Forelimb muscle (tissue), 1 donor: ENCODE measurements around the gene NPIPB8. TPM values are rescaled to one million over a fixed set of nuclear protein-coding genes. Genes with fewer than 3 reads are reported as not detected.
"Not testable (repeated sequence)": the region's sequence is repeated elsewhere in the genome, so short reads cannot be mapped to it uniquely, and the experiment has no call there.

Experiments
- DNase-seq: peaks from one replicate; pipeline ENCODE4 v3.0.0-alpha.2; 2013; ENCODE audit warnings: low read depth
- polyA plus RNA-seq: library from polyadenylated mRNA; unstranded; fragments of 120-200 nt; gene quantifications from one replicate; pipeline ENCODE4 v1.2.1, GENCODE V29; 2013; ENCODE audit not compliant: insufficient read length

Gene NPIPB8
- polyA plus RNA-seq, 1 donor, result not detected

DNA sequence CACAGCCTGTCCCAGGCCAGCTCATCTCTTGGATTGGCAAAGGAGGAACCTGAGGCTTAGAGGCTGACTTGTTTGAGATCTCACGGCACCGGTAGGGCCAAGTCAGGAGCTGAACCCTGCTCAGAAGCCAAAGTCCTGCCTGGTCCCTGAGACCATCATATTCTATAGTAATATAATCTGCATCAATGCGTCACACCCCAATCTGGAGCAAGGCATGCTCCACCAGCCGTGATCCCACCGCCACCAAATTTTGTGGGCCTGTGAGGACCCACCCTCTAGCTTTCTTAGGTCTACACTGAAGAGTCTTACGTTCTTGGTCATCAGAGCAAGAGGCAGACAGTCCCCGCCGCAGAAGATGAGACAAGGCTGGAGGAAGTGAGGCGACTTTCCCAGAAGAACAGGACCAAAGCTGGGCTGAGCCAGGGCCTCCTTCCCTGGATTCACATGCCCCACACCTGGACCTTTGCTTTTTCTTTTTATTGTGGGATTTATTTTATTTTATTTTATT, 30.7 kb upstream of the NPIPB8 start:
- no peak for DNase-seq

DNA sequence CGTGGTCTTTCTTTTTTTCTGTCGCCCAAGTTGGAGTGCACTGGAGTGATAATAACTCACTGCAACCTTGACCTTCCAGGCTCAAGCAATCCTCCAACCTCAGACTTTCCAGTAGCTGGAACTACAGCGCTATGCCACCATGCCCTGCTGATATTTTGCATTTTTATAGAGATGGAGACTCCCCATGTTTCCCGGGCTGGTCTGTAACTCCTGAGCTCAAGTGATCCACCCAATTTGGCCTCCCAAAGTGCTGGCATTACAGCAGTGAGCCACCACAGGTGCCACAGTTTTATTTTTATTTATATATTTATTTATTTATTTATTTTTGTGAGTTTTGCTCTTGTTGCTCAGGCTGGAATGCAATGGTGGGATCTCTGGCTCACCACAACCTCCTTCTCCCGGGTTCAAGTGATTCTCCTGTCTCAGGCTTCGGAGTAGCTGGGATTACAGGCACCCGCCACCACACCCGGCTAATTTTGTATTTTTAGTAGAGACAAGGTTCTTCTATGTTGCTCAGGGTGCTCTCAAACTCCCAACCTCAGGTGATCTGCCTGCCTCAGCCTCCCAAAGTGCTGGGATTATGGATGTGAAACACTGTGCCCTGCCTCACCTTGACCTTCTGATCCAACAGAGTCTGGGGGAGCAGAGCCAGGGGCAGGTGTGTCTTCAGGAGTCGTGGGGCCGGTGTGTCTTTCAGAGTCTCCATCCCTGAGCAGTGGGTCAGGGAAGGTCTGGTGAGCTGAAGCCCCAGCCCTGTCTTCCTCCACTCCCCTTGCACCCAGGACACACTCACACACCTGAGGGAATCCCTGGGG, 30.0 kb upstream of the NPIPB8 start:
- DNase-seq, result not testable (repeated sequence)

GRCh38 chr16:28608496-28608808, 29.4 kb upstream of the NPIPB8 start:
- not testable (repeated sequence) for DNase-seq

- DNase-seq, result not testable (repeated sequence)
Observed at GRCh38 chr16:28608867-28609596, 28.8 kb upstream of the NPIPB8 start.

- DNase-seq, result no peak
Observed at GRCh38 chr16:28609631-28610594, 28.0 kb upstream of the NPIPB8 start, which contains the start of gene SULT1A1. Gene SULT1A1 (minus strand): TSS chr16:28610044. CDS start chr16:28608855, 1,189 bp downstream.

DNA sequence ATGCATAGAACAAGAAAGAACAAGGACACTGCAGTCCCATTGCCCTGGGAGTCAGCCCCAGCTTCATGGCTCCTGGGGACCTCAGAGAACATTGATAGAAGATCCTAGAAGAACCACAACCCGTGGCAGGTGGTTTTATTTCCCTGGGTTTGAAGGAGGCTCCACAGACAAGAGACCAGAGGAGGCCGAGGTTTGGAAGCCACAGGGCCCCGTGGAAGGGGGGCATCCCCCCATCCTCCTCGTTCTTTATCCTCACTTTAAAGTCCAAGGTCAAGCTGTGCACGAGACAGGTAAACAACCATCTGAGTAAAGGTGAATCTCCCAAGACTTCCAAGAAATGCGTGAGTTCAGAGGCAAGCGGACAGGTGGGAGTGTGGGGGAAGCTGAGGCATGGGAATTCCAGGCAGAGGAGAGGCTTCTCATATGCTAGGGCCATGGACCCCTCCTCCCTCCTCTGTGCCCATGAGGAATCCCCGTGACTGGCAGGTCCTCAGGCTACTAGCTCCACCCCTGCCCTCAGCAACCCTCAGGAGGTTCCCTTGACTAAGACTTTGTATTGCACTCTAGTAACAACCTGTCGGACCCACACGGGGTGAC, 27.2 kb upstream of the NPIPB8 start:
- DNase-seq, result no peak

DNA sequence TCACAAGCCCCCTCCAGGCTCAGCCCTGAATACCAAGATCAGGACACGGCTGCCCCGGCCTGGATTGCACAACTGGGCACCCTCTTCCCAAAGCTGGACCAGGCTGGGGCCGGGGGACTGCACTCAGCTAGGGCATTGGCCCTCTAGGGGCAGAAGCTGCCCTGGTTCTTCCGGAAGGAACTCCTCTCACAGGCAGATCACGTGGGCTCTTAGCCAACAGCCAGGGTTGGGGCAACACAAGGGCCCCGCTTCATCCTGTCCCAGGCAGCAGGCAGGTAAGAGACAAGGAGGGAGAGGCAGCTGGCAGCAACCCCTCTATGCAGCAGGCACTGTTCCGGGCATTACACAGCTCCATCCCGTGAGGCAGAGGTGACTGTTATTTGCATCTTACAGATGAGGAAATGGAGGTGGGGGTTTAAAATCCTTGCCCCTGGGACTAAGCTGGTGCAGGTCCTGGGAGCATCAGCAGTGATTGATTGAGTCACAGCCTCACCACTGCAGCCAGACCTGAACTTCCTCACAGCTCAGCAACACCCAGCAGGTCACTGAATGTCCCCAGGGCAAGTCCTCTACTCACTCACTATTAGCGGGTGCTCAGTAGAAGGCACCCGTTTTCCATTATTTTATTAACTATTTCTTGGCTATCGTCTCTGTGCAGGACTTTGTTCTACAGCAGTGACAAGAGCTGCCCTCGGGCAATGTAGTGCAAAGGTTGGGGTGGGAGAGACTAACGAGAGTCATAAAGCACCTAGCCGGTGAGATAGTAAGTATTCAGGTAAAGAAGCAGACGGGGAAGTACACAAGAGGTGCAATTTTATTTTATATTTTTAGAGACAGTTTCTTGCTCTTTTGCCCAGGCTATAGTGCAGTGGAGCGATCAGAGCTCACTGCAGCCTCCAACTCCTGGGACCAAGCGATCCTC, 25.2 kb upstream of the NPIPB8 start:
- DNase-seq, result not testable (repeated sequence)

DNA sequence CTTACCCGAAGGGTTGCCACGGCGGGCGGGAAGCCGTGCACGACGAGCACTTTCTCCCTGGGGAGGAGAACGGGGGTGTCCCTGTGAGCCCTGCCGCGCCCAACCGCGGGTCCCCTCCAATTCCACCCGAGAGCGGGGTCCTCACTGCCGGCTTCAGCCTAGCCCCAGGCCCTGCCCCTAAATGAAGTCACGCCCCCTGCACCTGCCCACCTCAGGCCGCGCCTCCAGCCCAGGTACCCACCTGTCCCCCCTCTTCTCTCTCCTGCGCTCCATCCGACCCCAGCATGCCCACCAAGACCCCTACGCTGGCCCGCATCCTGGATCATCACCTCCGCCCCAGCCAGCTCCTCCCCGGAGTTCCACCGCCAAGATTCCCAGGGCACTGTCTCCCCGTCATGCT, 24.0 kb upstream of the NPIPB8 start:
- not testable (repeated sequence) for DNase-seq

DNA sequence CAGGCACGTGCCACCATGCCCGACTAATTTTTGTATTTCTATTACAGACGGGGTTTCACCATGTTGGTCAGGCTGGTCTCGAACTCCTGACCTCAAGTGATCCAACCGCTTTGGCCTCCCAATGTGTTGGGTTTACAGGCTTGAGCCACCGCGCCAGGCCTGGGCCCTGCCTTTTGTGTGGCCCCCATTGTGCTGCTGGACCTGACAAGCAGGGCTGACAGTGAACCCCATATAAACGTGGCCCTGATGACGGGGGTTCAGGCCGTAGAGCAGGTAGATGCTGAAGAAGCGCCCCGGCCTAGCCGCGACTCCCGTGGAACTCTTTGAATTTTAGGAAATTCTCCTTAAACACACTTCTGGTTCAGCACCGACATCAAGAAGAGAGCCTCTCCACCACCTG, 23.3 kb upstream of the NPIPB8 start:
- DNase-seq, result not testable (repeated sequence)

DNA sequence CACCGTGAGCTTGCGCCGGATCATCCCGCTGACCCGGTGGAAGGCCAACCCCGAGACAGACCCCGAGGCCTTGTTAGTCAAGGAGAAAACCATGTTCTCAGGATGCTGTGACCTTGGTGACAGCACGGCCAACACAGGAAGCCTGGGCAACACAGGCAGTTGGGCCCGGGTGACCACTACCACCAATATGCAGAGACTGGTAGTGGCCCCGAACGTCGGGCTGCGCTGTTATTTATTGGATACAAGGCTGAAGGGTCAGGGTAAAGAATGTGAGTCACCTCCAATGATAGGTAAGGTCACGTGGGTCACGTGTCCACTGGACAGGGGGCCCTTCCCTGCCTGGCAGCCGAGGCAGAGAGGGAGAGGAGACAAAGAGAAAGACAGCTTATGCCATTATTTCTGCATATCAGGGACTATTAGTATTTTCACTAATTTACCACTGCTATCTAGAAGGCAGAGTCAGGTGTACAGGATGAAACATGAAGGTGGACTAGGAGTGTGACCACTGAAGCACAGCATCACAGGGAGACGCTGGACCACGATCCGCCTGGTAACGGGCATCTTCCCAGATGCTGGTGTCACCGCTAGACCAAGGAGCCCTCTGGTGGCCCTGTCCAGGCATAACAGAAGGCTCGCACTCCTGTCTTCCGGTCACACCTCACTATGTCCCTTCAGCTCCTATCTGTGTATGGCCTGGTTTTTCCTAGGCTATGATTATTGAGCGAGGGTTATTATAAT, 22.2 kb upstream of the NPIPB8 start:
- not testable (repeated sequence) for DNase-seq

DNA sequence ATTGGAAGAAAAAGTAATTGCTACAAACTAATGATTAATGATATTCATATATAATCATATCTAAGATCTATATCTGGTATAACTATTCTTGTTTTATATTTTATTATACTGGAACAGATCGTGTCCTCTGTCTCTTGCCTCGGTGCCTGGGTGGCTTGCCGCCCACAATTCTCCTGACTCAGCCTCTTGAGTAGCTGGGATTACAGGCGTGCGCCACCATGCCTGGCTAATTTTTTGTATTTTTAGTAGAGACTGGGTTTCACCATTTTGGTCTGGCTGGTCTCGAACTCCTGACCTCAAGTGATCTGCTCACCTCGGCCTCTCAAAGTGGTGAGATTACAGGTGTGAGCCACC, 21.7 kb upstream of the NPIPB8 start:
- not testable (repeated sequence) for DNase-seq

DNA sequence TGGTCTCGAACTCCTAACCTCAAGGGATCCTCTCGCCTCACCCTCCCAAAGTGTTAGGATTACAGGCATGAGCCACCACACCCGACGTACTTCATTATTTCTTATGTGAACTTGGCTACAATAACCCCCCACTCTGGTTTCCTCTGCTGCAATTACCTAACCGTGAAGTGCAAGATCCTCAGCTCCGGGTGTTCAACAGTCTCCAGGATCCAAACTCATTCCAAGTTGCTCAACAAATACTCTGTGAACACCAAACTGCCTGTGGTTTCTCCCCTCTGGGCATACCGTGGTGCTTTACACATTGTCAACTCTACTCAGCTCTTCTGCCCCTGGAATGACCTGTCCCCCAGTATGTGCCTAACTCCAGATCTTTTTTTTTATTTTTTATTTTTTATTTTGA, 21.2 kb upstream of the NPIPB8 start:
- no peak for DNase-seq

DNA sequence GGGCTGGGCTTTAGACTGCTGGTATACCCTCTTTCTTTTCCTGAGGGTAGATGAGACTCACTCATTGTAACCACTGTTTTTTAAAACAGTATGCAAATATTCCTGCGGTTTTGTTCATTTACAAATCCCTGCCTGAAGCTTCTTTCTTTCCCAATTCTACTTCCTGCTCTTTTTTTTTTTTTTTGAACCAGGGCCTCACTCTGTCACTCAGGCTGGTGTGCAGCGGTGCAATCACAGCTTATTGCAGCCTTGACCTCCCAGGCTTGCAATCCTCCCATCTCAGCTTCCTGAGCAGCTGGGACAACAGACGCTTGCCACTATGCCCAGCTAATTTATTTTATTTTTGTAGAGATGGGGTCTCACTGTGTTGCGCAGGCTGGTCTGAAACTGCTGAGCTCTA, 20.0 kb upstream of the NPIPB8 start:
- no peak for DNase-seq

DNA sequence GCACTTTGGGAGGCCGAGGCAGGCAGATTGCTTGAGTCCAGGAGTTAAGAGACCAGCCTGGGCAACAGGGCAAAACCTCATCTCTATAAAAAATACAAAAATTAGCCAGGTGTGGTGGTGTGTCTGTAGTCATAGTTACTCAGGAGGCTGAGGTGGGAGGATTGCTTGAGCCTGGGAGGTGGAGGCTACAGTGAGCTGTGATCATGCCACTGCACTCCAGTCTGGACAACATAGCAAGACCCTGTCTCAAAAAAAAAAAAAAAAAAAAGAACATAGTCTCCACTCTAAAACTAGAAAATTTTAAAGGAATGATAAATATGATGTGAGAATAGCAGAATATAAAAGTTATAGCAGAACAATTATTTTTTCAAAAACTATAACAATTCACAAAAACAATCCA, 17.5 kb upstream of the NPIPB8 start:
- DNase-seq, result not testable (repeated sequence)

DNA sequence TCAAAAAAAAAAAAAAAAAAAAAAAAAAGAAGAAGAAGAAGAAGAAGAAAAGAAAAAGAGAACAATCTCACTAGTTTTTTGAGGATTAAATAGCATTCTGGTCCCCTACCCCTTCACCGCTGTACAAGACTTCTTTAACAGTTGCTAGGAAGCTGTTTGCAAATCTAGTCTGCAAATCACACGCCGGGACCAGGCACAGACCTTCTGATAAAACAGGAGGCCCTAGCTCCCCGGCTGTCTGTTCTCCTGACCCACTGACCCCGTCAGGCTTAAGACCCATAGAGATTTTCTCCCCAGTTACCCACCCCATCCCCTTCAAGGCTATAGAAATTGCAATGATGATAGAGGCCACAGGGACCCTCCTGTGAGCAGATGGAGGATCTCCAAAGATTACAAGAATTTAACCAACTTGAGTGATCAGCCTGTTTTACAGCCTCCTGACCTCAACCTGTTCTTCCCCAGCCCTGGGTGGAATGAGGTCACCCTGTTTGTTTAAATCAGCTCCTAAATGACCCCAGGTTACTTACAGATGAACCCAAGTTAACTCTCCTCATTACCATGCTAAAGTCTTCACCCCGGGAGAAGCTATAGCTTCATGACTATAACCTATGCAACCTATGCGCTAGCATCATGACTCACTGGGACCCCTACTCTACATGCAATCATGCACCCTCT, 16.2 kb upstream of the NPIPB8 start:
- no peak for DNase-seq

- DNase-seq, result not testable (repeated sequence)
Observed at GRCh38 chr16:28622532-28623171, 15.2 kb upstream of the NPIPB8 start.

DNA sequence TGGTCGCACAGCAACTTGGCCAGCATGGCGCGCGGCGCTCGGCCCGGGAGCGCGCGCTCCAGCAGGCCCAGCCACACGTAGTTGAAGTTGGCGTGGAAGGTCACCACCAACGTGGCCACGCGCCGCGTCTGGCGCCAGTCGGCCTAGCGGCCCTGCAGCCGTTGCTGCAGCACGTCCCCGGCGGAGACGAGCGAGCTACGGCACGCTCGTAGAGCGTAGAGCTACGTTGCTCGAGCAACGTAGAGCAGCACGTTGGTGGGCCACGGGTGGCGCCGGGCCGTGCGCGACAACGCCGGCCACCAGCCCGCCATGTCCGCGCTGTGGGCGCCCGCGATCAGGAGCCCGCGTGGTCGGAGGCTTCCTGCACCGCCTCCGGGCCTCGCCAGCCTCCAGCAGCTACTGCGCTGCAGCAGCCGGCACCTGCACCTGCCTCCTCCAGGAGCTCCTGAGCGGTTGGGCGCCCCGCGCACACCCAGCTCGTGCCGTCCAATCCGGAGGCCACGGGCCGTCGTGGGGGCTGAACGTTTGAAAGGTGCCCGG, 14.6 kb upstream of the NPIPB8 start:
- no peak for DNase-seq

GRCh38 chr16:28630905-28631304, 7.0 kb upstream of the NPIPB8 start:
- not testable (repeated sequence) for DNase-seq
